Ovary (tissue), 3 donors: ENCODE measurements around the gene TATDN3.

Source experiments
- POLR2A ChIP-seq: fragments of 450-650 bp; IDR thresholded peaks from one replicate; pipeline ENCODE4 v1.6.1; 2017; ENCODE audit warnings: antibody characterized with exemption, mild to moderate bottlenecking, moderate library complexity
- TF ChIP-seq, protein P1 (sequence below), 3 donors: fragments of 450-650 bp in 2 of 3; fragments of 200-600 bp in 1 of 3; IDR thresholded peaks; one replicate each; pipeline versions ENCODE4 v1.5.1 to v1.8.0; 2016 to 2022; ENCODE audit warnings: antibody characterized with exemption in 3 of 3, mild to moderate bottlenecking in 1 of 3
- donor health status: DM: no; HTN: no; CAD: no.

DNA sequence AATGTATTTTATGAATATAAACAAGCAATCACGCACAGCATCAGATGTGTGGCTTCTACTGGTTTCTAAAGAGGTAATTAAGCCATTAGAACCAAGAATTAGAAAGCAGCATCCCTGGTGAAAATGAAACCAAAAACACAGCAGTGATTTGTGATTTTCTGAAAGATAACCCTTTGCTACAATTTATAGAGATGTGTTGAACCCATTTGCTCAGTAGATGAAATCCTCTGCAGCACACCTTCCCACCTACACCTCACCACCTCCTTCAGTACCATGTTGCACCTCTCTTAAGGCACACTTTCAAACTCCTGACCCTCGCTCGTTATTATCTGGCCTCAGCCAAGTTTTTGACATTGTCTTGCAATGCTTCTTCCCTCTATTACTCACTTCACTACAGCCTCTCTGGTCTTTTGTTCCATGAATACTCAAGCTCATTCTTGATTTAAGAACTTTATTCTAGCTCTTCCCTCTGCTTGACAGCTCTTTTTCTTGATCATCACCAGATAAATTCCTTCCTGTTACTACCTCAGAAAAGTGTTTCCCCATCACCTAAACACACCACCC, 38.7 kb upstream of the TATDN3 start:
- no peak for TF ChIP-seq POLR2A
- TF ChIP-seq, protein P1, sequence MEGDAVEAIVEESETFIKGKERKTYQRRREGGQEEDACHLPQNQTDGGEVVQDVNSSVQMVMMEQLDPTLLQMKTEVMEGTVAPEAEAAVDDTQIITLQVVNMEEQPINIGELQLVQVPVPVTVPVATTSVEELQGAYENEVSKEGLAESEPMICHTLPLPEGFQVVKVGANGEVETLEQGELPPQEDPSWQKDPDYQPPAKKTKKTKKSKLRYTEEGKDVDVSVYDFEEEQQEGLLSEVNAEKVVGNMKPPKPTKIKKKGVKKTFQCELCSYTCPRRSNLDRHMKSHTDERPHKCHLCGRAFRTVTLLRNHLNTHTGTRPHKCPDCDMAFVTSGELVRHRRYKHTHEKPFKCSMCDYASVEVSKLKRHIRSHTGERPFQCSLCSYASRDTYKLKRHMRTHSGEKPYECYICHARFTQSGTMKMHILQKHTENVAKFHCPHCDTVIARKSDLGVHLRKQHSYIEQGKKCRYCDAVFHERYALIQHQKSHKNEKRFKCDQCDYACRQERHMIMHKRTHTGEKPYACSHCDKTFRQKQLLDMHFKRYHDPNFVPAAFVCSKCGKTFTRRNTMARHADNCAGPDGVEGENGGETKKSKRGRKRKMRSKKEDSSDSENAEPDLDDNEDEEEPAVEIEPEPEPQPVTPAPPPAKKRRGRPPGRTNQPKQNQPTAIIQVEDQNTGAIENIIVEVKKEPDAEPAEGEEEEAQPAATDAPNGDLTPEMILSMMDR (IDR thresholded peaks at IDR 0.05) = no peak
